Ascending aorta (tissue), 2 donors: ENCODE measurements around the gene NFATC2. TPM values are rescaled to one million over a fixed set of nuclear protein-coding genes. Genes with fewer than 3 reads are reported as not detected.
"Not testable (repeated sequence)": the region's sequence is repeated elsewhere in the genome, so short reads cannot be mapped to it uniquely, and the experiment has no call there.

ENCODE experiments used
- DNase-seq, 2 donors: peaks; one replicate each; pipeline ENCODE4 v3.0.0-alpha.2; 2019; ENCODE audit warnings: low spot score in 2 of 2
- H3K27ac ChIP-seq, 2 donors: fragments of 200-600 bp; sonication (generic); one replicate each; pipeline ENCODE4 v1.5.1; 2016 to 2017; ENCODE audit warnings: mild to moderate bottlenecking in 1 of 2
- H3K27me3 ChIP-seq: fragments of 200-600 bp; sonication (generic); one replicate; pipeline ENCODE4 v1.5.1; 2017
- H3K36me3 ChIP-seq, 2 donors: fragments of 200-600 bp; sonication (generic); one replicate each; pipeline ENCODE4 v1.5.1; 2016
- H3K4me1 ChIP-seq, 2 donors: fragments of 200-600 bp; sonication (generic); one replicate each; pipeline ENCODE4 v1.5.1; 2016 to 2017; ENCODE audit warnings: mild to moderate bottlenecking in 1 of 2
- H3K4me3 ChIP-seq, 2 donors: fragments of 200-600 bp; sonication (generic); one replicate each; pipeline ENCODE4 v1.5.1; 2016 to 2017; ENCODE audit warnings: mild to moderate bottlenecking in 1 of 2
- H3K9me3 ChIP-seq, 2 donors: fragments of 200-600 bp; sonication (generic); one replicate each; pipeline ENCODE4 v1.5.1; 2016
- intact Hi-C: fragments of 100-400 bp; cut with DNase I; formaldehyde crosslinking; loops from one replicate; pipeline ENCODE4 v1.15.1; 2023
- total RNA-seq: library from RNA; depleted of rRNA; stranded (reverse); fragments of >200 nt; gene quantifications from one replicate; pipeline ENCODE4 v1.1.0, GENCODE V29; 2016
- TF ChIP-seq, protein P1 (sequence below), 3 experiments: fragments of 200-600 bp in 2 of 3; fragments of 450-650 bp in 1 of 3; sonication (generic) in 2 of 3; IDR thresholded peaks; one replicate each; pipeline ENCODE4 v1.5.1; 2016 to 2019; ENCODE audit warnings: antibody characterized with exemption in 3 of 3, mild to moderate bottlenecking in 1 of 3, moderate library complexity in 1 of 3

Gene NFATC2
- total RNA-seq, 1 donor from 2014 or later: 7.9 TPM

DNA sequence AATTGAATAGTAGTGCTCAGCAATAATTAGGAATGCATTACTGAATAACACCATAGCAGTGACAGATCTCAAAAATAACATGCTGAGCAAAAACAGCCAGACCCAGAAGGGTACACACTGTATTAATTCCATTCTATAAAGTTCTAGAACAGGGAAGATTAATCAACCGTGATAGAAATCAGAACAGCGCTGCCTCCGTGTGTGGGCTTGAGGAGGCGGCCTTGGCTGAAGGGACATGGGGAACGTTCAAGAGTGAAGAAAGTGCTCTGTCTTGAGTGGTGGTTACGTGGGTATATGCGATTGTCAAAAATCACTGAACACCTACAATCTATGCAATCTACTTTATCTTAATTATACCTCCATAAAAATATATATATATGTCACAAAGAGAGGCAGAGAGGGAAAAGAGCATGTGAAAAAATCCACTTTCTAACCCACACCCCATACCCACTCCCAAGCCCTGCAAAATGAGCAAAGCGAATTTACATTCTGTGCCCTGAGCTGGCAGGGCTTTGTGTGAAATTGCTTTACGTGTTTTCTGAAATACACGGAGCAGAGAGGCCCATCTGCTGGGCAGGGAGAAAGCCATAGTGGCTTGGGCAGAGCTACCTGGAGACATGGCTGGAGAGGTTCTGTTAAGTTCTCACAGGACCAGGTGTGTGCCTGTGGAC is 74.4 kb downstream of the NFATC2 start:
- intact Hi-C loops: no loop called here
- no peak overlapping the region for H3K27ac ChIP-seq
- H3K9me3 ChIP-seq: no peaks in the 10 kb centered on the region
- no peaks in the 10 kb centered on the region for H3K36me3 ChIP-seq
- H3K4me1 ChIP-seq: no peaks in the 10 kb centered on the region
- no peaks in the 10 kb centered on the region for H3K27me3 ChIP-seq
- DNase-seq: no peak
- H3K4me3 ChIP-seq: no peak overlapping the region
- TF ChIP-seq, protein P1, sequence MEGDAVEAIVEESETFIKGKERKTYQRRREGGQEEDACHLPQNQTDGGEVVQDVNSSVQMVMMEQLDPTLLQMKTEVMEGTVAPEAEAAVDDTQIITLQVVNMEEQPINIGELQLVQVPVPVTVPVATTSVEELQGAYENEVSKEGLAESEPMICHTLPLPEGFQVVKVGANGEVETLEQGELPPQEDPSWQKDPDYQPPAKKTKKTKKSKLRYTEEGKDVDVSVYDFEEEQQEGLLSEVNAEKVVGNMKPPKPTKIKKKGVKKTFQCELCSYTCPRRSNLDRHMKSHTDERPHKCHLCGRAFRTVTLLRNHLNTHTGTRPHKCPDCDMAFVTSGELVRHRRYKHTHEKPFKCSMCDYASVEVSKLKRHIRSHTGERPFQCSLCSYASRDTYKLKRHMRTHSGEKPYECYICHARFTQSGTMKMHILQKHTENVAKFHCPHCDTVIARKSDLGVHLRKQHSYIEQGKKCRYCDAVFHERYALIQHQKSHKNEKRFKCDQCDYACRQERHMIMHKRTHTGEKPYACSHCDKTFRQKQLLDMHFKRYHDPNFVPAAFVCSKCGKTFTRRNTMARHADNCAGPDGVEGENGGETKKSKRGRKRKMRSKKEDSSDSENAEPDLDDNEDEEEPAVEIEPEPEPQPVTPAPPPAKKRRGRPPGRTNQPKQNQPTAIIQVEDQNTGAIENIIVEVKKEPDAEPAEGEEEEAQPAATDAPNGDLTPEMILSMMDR (IDR thresholded peaks at IDR 0.05): no peak

DNA sequence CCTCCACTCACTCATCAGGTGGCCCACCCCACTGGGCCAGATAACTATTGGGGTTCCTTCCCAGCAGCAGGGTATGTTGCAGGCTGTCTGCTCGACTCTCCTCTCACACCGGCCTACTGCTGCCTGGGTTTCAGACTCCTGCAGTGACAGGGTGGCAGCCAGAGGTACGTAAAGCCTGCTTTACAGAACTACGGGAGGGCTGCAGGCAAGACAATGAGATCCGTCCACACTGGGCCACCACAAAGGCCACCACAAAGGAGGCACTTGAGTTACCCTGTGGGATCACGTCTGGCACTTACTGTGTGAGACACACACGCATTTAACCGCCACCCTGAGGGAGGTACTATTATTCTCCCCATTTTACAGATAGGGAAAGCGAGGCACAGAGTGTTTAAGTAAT is 78.5 kb downstream of the NFATC2 start:
- no peak overlapping the region for H3K27ac ChIP-seq
- TF ChIP-seq, protein P1 (IDR thresholded peaks at IDR 0.05): no peak
- no peaks in the 10 kb centered on the region for H3K4me1 ChIP-seq
- H3K36me3 ChIP-seq: no peaks in the 10 kb centered on the region
- DNase-seq: no peak
- no peaks in the 10 kb centered on the region for H3K9me3 ChIP-seq
- no peaks in the 10 kb centered on the region for H3K27me3 ChIP-seq
- intact Hi-C loops: no loop called here
- no peak overlapping the region for H3K4me3 ChIP-seq

DNA sequence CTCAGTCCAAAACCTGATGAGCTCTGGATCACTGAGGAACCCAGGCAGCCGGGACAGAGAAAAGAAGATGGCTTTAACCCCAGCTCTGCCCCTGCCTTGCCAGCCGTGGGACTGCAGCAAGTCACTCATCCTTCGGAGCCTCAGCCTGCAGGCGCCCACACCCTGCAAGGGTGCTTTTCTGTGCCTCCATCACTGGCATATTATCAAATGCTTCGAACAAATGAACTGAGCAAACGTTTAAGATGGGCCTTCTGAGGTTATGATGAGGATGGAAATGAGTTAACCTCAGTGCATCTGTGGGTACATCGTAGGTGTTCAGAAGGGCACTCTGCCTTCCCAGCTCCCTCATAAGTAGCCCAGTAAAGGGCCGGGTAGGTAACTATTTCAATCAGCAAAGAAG is 79.0 kb downstream of the NFATC2 start:
- no peak overlapping the region for H3K27ac ChIP-seq
- H3K4me3 ChIP-seq: no peak overlapping the region
- TF ChIP-seq, protein P1 (IDR thresholded peaks at IDR 0.05): no peak
- H3K36me3 ChIP-seq: no peaks in the 10 kb centered on the region
- H3K4me1 ChIP-seq: no peaks in the 10 kb centered on the region
- H3K27me3 ChIP-seq: no peaks in the 10 kb centered on the region
- no peak for DNase-seq
- H3K9me3 ChIP-seq: no peaks in the 10 kb centered on the region
- intact Hi-C loops: no loop called here

DNA sequence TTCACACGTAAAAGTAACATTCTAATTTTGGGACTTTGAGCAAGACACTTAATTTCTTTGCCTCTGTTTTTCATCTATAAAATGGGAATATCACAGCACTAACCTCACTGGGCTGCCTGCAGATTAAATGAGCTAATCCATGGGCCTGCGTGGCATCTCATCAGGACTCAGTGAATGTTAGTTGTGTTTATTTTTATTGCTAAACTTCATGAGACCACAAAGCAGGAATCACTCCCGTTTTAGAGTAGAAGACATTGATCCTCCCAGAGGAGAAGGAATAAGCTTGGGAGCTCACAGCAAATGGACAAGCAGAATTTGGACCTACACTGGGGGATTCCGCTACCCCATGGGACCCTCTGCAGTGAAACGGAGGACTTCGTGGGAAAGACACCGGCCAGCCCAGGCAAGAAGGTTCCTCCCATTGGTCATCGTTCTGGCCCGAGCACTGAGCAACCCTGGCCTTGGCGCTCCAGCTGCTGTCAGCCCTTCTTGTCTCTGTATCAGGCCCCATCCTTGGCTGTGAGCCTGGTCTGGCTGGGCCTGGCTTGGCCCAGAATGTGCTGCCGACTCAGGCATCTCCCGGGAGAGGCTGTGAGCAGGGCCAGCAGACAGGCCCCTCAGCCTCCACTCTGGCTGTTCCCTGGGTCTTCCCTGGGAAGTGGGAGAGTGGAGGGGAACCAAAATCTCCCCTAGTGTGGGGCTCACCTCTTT is 79.8 kb downstream of the NFATC2 start:
- Histone ChIP-seq H3K4me3 (no peak overlapping the region), H3K4me1 (no peaks in the 10 kb centered on the region), H3K27me3 (no peaks in the 10 kb centered on the region), H3K36me3 (no peaks in the 10 kb centered on the region), H3K27ac (no peak overlapping the region), H3K9me3 (no peaks in the 10 kb centered on the region)
- TF ChIP-seq, protein P1 (IDR thresholded peaks at IDR 0.05): no peak
- peak in 1 of 2 donors; percentile 73 for DNase-seq
- intact Hi-C loops: no loop called here

DNA sequence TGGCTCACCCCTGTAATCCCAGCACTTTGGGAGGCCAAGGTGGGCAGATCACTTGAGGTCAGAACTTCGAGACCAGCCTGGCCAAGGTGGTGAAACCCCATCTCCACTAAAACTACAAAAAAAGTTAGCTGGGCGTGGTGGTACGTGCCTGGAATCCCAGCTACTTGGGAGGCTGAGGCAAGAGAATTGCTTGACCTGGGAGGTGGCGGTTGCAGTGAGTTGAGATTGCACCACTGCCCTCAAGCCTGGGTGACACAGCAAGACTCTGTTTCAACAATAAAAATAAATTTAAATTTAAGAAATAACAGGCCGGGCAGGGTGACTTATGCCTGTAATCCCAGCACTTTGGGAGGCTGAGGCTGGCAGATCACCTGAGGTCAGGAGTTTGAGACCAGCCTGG is 80.7 kb downstream of the NFATC2 start:
- H3K36me3 ChIP-seq, H3K9me3 ChIP-seq, H3K27ac ChIP-seq, H3K27me3 ChIP-seq, DNase-seq, H3K4me1 ChIP-seq, H3K4me3 ChIP-seq, intact Hi-C loops: not testable (repeated sequence)

DNA sequence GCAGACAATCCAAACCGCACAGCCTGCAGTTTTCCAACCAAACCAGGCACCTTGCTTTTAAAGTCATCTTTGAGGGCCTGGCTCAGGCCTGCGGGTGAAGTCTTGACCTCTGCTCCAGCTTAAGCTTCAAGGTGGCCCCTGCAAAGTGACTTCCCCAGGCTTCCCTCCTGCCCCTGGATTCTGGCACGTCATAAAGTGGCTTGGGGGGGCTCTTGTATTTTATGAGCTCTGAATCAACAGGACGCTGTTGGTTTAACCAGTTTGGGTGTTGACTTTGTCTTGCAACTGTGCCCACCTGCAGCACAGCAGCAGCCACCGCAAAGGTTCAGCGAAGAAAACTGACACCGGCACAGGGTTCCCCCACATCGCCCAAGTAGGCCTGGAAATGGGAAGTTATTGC is 81.2 kb downstream of the NFATC2 start:
- intact Hi-C loops: no loop called here
- Histone ChIP-seq H3K9me3 (no peaks in the 10 kb centered on the region), H3K27ac (no peak overlapping the region), H3K4me3 (no peak overlapping the region), H3K27me3 (no peaks in the 10 kb centered on the region), H3K4me1 (peaks cover 4 to 8% of the 10 kb centered on the region in 2 donors), H3K36me3 (no peaks in the 10 kb centered on the region)
- DNase-seq: no peak
- TF ChIP-seq, protein P1 (IDR thresholded peaks at IDR 0.05): no peak
